Fibroblast of skin of right quadriceps (primary cell): ENCODE results near the gene SLC44A2.
A peak's percentile ranks its signal among the peaks of the same experiment; 100 is the strongest.

Source experiments
- DNase-seq: peaks from one replicate; pipeline ENCODE4 v3.0.0-alpha.2; 2013

The SLC44A2 gene

GRCh38 chr19:10617409-10618121 lies 7.8 kb upstream of the SLC44A2 start:
- peak; percentile 82 for DNase-seq

DNA sequence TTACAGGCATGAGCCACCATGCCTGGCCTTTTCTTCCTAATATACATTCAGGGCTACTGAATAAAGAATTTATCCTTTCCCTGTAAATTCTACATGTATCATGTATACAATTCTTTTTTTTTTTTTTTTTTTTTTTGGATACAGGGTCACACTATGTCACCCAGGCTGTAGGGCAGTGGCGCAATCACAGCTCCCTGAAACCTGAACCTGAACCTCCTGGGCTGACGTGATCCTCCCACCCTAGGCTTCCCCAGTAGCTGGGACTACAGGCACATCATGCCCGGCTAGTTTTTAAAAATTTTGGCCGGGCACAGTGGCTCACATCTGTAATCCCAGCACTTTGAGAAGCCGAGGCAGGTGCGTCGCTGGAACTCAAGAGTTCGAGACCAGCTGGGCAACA lies 6.5 kb upstream of the SLC44A2 start:
- DNase-seq: no peak

GRCh38 chr19:10620786-10621185 lies 4.6 kb upstream of the SLC44A2 start:
- no peak for DNase-seq

DNA sequence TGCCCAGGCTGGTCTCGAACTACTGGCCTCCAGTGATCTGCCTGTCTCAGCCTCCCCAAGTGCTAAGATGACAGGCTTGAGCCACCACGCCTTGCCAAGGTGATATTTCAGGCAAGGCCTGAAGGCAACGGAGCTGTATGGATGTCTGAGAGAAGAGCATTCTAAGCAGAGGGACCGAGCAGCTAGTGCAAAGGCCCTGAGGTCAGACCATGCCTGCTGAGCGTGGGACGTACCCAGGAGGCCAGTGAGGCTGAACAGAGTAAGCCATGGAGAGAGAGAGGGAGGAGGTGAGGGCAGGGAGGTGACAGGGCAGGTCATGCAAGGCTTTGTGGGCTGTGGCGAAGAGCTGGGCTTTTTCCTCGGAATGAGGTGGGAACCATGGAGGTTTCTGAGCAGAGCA lies 3.4 kb upstream of the SLC44A2 start:
- no peak for DNase-seq

DNA sequence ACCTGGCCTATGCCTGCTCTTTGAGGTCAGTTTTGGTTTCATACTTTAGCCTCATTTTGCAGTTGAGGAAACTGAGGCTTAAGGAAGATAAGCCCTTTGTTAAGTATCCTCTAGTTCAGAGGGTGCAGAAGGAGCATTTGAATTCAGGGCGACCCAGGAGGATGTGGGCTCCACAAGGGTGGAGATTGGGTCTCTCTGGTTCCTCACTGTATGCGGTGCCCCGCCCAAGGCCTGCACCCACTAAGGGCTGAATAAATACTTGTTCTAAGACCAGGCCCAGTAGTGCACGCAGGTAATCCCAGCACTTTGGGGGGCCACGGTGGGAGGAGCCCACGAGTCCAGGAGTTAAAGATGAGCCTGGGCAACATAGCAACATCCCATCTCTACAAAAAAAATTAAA lies 768 bp upstream of the SLC44A2 start:
- DNase-seq: no peak

GRCh38 chr19:10625762-10626138 lies 397 bp downstream of the SLC44A2 start:
- DNase-seq: no peak

DNA sequence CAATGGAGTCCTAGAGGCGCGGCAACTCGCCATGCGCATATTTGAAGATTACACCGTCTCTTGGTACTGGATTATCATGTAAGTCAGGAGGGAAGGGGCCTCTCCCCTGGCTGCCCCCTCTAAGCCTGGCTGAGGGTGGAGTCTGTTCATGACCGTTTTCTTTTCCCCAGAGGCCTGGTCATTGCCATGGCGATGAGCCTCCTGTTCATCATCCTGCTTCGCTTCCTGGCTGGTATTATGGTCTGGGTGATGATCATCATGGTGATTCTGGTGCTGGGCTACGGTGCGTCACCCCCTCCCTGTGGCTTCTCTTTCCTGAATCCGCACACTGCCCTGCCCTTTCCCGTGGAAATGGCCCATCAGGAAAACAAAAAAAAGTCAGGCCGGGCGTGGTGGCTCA lies 6.5 kb downstream of the SLC44A2 start:
- DNase-seq: no peak

DNA sequence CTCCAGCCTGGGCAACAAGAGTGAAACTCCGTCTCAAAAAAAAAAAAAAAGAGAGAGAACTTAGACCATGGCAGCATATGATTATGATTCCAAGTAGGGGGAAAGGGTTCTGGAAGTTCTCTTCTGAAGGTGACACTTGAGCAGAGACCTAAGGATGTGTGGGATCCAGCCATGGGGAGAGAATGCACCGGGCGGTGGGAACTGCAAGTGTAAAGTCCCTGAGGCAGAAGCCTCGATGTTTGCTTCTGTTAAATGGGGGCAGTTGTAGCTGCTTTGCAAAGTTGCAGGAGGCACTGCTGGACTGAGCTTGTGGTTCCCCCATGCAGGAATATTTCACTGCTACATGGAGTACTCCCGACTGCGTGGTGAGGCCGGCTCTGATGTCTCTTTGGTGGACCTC lies 9.1 kb downstream of the SLC44A2 start:
- no peak for DNase-seq

- no peak for DNase-seq
These were observed 9.6 kb downstream of the SLC44A2 start for GRCh38 chr19:10634963-10635362.

GRCh38 chr19:10636304-10636972 lies 11.1 kb downstream of the SLC44A2 start:
- DNase-seq: no peak

- DNase-seq: no peak
These were observed 12.5 kb downstream of the SLC44A2 start for GRCh38 chr19:10637894-10638293.

DNA sequence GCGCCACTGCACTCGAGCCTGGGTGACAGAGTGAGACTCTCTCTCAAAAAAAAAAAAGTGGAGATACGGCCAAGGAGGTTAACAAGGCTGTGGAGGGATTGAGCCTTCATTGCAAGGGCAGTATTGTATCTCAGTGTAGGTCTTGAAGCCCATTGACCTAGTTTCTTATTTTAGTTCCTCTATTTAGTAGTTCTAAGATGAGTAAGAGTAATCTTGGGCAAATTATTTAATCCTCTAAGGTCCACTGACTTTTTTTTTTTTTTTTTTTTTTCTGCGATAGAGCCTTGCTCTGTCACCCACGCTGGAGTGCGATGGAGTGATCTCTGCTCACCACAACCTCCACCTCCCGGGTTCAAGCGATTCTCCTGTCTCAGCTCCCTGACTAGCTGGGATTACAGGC lies 14.5 kb downstream of the SLC44A2 start:
- DNase-seq: no peak

- DNase-seq: no peak
These were observed 15.0 kb downstream of the SLC44A2 start for GRCh38 chr19:10640361-10640760.

DNA sequence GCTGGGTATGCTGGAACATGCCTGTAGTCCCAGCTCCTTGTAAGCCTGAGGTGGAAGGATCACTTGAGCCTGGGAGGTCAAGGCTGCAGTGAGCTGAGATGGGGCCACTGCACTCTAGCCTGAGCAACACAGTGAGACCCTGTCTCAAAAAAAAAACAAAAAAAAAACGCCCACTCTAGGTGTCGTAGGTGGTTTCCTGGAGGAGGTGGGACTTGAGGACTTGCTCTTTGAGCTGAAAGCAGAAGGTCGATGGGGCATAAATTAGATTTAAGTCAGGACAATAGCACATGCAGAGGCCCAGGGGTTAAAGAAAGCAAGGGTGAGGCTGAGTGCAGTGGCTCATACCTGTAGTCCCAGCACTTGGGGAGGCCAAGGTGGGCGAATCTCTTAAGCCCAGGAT lies 15.9 kb downstream of the SLC44A2 start:
- no peak for DNase-seq

GRCh38 chr19:10642473-10643171 lies 17.3 kb downstream of the SLC44A2 start:
- no peak for DNase-seq

- no peak for DNase-seq
These were observed 18.0 kb downstream of the SLC44A2 start for GRCh38 chr19:10643172-10643967.

DNA sequence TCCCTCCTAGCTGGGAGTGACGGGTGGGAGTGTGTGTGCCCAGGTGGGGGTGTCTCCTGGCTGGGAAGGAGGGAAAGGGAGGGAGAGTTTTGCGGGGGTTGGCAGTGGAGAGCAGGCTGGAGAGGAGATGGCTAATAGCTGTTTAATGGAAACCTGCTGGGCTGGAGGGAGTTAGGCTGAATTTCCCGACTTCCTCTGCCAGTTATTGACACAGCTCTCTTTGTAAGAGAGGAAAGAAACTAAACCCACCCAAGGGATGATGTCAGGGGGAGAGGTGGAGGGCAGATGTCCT lies 18.6 kb downstream of the SLC44A2 start:
- peak; percentile 28 for DNase-seq

GRCh38 chr19:10644260-10645007 lies 19.1 kb downstream of the SLC44A2 start:
- peak; percentile 67 for DNase-seq

DNA sequence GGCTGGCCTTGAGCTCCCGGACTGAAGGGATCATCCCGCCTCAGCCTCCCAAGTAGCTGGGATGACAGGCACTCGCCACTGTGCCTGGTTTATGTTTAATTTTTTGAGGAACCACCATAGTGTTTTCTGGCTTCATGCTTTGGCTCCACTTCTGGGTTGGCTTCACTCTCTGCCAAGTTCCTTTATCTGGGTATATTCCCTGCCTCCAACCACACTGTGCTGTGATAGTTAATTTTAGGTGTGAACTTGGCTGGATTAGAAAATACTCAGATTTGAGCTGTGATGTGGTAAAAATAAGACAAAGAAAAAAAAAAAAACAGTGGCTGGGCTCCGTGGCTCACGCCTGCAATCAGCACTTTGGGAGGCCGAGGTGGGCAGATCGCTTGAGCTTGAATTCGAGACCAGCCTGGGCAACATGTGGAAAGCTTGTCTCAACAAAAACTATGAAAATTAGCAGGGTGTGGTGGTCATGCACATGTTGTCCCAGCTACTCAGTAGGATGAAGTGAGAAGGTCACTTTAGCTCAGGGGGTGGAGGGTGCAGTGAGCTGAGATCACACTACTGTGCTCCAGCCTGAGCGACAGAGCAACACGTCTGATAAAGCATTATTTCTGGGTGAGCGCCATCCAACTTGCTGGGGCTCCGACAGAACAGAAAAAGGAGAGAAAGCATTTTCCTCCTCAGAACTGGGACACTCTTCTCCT lies 21.3 kb downstream of the SLC44A2 start:
- DNase-seq: no peak

GRCh38 chr19:10648360-10648759 lies 23.0 kb downstream of the SLC44A2 start:
- no peak for DNase-seq

- DNase-seq: no peak
These were observed 26.5 kb downstream of the SLC44A2 start for GRCh38 chr19:10651851-10652250.

- DNase-seq: no peak
These were observed 28.1 kb downstream of the SLC44A2 start for GRCh38 chr19:10653482-10653731.
